A549 treated with AZD9567 at 1 μM for 4 hours (cell line): ENCODE results near the gene MBD6. TPM values are rescaled to one million over a fixed set of nuclear protein-coding genes. Genes with fewer than 3 reads are reported as not detected.

ENCODE experiments used
- total RNA-seq: library from RNA; stranded (reverse); fragments of 200-300 nt; extraction: Qiagen RNA extraction; gene quantifications from 5 replicates; pipeline ENCODE4 v1.2.3, GENCODE V29; 2022; ENCODE audit not compliant: insufficient read depth

The MBD6 gene, protein sequence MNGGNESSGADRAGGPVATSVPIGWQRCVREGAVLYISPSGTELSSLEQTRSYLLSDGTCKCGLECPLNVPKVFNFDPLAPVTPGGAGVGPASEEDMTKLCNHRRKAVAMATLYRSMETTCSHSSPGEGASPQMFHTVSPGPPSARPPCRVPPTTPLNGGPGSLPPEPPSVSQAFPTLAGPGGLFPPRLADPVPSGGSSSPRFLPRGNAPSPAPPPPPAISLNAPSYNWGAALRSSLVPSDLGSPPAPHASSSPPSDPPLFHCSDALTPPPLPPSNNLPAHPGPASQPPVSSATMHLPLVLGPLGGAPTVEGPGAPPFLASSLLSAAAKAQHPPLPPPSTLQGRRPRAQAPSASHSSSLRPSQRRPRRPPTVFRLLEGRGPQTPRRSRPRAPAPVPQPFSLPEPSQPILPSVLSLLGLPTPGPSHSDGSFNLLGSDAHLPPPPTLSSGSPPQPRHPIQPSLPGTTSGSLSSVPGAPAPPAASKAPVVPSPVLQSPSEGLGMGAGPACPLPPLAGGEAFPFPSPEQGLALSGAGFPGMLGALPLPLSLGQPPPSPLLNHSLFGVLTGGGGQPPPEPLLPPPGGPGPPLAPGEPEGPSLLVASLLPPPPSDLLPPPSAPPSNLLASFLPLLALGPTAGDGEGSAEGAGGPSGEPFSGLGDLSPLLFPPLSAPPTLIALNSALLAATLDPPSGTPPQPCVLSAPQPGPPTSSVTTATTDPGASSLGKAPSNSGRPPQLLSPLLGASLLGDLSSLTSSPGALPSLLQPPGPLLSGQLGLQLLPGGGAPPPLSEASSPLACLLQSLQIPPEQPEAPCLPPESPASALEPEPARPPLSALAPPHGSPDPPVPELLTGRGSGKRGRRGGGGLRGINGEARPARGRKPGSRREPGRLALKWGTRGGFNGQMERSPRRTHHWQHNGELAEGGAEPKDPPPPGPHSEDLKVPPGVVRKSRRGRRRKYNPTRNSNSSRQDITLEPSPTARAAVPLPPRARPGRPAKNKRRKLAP
- total RNA-seq: 7.9 to 27.8 TPM (median 25.9 TPM) in 5 replicates

DNA sequence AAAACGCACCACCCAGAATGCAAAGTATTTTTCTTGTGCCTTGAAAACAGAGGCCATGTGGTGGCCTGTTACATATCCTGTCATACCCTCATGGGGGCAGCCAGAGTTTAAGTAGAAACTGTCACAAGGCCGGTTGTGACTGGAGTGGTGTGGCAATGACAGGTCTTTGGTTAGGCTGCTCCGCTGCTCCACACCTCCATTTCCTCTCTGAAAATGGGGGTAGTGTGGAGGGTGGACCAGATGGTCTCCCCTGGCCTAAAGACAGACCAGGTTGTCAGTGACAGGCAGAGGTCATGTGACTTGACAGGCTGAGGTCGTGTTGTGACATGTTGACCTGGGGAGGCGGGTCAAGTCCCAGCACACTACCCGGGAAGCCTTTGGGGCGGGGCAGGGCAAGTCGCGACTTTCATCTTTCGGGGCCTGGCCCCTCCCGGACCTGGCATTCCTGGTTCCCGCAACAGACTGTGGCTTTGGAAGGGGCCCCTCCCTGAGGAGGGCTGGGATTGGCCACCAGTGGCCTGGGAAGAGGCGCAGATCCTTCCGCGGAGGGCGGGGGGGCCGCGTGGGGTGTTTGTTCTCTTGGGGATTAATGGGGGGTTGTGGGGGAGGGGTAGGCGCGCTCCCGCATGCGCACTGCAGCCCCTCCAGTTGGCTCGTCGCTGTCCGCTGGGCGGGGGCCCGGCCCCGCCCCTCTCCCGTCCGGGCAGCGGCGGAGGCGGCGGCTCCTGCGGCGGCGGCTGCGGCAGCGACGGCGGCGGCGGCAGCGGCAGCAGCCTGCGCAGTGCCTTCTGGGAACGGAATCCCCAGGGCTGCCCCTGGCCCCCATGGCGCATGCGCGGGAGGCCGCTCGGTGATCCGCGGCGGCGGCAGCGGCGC lies at the start of gene MBD6:
Gene MBD6 (plus strand): TSS at position 814 of the 876 bp plus-strand sequence. CDS start 1,480 bp downstream, outside the sequence.

DNA sequence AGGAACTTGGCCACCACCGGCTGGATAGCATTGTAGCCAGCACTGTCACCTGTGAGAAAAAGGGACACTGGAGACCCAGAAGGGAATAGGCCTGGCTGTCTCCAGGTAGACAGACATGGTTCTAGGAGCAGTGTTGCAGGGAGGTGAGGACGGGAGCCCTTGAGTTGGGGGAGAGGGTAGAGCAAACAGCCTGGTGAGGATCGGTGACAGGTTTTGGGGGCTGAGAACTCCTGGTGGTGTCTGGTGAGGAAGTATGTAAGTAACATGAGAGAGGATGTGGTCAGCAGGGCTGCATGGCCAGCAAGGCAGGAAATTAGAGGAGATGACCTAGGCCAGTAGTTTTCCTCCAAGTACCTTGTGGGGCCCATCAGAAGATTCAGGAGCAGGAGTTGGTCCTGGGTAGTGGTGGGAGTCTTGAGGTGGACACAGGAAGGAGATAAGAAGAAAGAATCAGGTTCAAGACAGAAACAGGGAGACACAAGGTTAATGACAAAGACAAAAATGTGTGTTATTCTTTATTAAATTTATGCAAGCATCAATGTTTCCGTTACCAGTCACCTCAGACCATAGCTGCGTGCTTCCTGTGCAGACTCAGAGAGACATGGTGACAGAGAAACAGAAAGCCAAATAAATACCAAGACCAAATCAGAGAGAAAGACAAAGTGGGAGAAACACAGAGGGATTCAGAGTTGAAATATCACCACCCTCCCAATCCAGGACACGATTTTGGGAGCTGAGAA lies 43.1 kb upstream of the MBD6 start, which contains the start of gene ARHGAP9:
Gene ARHGAP9 (minus strand): TSS at position 491 of the 740 bp plus-strand sequence. CDS start 460 bp downstream, at position 31.

DNA sequence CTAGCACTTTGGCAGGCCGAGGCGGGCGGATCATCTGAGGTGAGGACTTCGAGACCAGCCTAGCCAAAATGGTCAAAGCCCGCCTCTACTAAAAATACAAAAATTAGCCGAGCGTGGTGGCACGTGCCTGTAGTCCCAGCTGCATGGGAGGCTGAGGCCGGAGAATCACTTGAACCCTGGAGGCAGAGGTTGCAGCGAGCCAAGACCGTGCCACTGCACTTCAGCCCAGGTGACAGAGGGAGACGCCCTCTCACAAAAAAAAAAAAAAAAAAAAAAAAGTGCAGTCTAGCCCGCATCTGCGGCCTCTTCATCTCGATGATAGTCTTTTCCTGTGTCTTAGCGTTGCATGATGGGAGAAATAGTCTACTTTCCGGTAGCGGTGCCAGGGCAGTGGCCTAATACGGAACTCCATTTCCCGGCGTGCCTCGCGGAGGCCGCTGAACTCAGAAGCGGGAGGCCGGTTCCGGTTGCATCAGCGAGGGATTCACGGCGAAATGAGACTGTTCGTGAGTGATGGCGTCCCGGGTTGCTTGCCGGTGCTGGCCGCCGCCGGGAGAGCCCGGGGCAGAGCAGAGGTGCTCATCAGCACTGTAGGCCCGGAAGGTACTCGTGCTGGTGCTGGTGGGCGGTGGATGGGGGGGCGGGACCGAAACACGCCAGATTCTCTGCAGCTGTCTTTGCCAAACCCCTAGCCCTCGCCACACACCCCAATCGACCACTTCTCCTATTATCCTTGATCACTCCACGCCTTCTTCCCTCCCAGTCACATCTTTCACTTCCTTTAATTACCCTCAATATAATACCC lies 34.8 kb upstream of the MBD6 start, which contains the start of gene MARS1:
Gene MARS1 (plus strand): TSS at position 472 of the 805 bp plus-strand sequence. CDS start 23 bp downstream, at position 495.

DNA sequence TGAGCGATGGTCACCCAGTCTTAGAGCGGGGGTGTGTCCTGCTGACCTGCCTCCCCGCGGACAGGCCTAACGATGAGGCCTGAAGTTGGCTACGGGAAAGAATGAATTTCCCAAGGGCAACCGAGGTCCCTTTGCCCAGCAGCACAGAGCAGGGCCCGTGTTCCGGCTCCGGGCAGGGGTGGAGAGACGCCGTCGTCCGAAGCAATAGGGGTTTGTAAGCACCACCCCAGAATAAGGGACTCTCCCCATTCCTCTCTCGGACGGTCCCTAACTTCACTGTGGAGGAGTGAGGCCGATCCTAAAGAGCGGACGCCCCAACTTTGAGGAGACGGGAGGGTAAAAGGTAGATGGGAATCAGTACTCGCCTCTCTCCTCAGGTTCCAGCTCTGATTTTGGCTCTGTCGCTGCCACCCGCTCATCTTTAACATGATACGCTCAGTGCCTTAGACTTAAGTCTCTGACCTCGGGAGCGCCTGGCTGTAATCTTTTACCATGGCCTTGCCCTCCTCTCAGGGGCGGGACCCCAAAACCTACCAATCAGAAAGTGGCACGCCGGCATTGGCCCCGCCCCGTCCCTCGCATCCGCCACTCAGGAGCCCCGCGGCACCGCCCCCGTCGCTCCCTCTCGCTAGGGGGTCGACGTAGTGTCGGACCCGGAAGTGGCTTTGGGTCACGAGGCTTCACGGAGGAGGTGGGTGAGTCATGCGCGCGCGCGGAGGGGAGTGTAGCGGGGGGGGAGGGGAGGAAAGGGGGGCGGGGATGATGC lies 2.4 kb upstream of the MBD6 start, which contains the start of gene DDIT3:
Gene DDIT3 (minus strand): TSS at position 462 of the 766 bp plus-strand sequence. CDS start 3,108 bp downstream, outside the sequence.

DNA sequence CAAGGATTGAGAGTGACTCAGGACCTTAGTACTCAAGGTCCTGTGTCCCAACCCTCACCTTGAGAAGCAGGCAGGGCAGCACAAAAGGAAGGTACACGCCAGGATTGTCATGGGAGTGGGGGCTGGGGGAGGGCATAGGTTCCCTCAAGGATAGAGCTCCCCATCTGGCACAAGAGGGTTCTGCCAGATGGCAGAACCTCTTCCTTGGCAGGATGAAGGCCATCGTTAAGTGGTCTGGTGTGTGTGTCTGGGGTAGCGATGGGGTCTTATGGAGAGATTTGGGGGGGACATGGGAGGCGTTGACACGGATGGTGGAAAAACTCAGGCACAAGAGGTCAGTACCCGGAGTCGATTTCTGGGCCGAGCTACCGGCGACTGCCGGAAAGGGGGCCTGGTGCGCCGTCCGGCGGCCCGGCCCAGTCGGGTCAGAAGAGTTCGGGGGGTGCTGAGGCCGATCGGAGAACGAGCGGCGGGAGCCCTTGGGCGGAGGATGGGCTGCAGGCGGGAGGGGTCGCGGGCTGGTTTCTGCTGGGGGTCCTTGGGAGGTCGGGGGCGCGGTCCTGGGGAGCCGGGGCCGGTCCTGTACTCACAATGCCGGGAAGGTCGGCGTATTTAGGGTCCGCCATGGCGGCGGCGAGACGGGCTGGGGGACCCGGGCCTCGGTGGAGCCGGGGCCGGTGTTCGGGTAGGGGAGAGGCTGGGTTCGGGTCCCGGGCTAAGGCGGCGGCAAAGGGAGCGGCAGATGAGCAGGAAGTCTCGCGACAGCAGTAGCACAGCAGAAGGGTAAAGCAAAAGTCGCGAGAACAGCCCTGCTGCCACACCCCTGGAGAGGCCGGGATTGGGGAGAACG lies 24.0 kb downstream of the MBD6 start, which contains the start of gene DCTN2:
Gene DCTN2 (minus strand): TSS at position 755 of the 850 bp plus-strand sequence. CDS start 129 bp downstream, at position 626.

DNA sequence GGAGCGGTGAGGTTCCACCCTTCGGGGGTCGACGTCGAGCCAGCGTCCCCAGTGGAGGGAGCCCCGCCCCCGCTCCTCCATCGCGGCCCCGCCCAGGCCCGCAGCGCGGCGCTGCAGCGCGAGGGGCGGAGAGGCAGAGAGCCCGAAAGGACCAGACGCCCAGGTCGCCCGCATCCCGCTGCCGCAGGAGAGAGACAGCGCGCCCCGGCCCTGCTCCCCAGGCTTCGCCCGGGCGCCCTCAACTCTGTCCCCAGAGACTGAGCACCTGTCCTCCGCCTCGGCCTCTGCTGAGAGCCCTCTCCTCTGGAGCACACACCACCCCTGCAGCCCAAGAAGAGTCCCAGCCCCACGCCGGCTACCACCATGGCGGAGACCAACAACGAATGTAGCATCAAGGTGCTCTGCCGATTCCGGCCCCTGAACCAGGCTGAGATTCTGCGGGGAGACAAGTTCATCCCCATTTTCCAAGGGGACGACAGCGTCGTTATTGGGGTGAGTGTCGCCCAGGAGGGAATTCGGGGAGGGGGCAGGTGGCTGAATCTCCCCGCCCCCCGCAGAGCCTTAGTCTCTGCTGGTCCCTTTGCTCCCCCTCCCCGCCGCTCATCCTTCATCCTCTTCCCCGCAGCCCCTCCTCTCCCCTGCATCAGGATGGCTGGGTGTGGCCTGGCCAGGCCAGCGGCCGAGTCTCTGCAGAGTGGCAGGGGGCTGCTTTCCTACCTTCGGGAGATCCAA lies 27.5 kb downstream of the MBD6 start, which contains the start of gene KIF5A:
Gene KIF5A (plus strand): TSS at position 136 of the 732 bp plus-strand sequence. CDS start 228 bp downstream, at position 364.

Other genes with a start within 250 kb of the MBD6 start
- gene R3HDM2, start 91.8 kb upstream of the MBD6 start, total RNA-seq: 8.0 to 10.9 TPM (median 8.4 TPM) in 5 replicates
- gene INHBC, start 88.0 kb upstream of the MBD6 start, total RNA-seq: 0.03 to 0.06 TPM in 2 of 5 replicates, not detected in the others
- gene INHBE, start 67.5 kb upstream of the MBD6 start, total RNA-seq: 0.05 to 0.07 TPM in 2 of 5 replicates, not detected in the others
- 3.0 to 6.8 TPM (median 4.2 TPM) in 5 replicates for gene GLI1, start 63.0 kb upstream of the MBD6 start, total RNA-seq
- 0.52 to 1.1 TPM (median 0.55 TPM) in 4 of 5 replicates, not detected in the other for gene ARHGAP9, start 43.0 kb upstream of the MBD6 start, total RNA-seq
- 120 to 228 TPM (median 148 TPM) in 5 replicates for gene MARS1, start 34.8 kb upstream of the MBD6 start, total RNA-seq
- gene DDIT3, start 2.3 kb upstream of the MBD6 start, total RNA-seq: 25.3 to 34.3 TPM (median 31.4 TPM) in 5 replicates
- gene DCTN2, start 24.4 kb downstream of the MBD6 start, total RNA-seq: 113 to 139 TPM (median 118 TPM) in 5 replicates
- gene KIF5A, start 27.2 kb downstream of the MBD6 start, total RNA-seq: 0.17 to 0.32 TPM (median 0.26 TPM) in 4 of 5 replicates, not detected in the other
- 39.5 to 42.5 TPM (median 40.2 TPM) in 5 replicates for gene PIP4K2C, start 68.4 kb downstream of the MBD6 start, total RNA-seq
- 11.8 to 16.9 TPM (median 16.2 TPM) in 5 replicates for gene DTX3, start 82.0 kb downstream of the MBD6 start, total RNA-seq
- 5.0 to 22.2 TPM (median 5.9 TPM) in 5 replicates for gene ARHGEF25, start 88.6 kb downstream of the MBD6 start, total RNA-seq
- 33.1 to 44.2 TPM (median 39.2 TPM) in 5 replicates for gene B4GALNT1, start 110.4 kb downstream of the MBD6 start, total RNA-seq
- 115 to 117 TPM (median 116 TPM) in 5 replicates for gene OS9, start 171.3 kb downstream of the MBD6 start, total RNA-seq
- 0.09 to 0.16 TPM (median 0.12 TPM) in 4 of 5 replicates, not detected in the other for gene AGAP2, start 215.9 kb downstream of the MBD6 start, total RNA-seq
- 15.7 to 20.3 TPM (median 16.1 TPM) in 5 replicates for gene TSPAN31, start 222.2 kb downstream of the MBD6 start, total RNA-seq
- gene CDK4, start 229.5 kb downstream of the MBD6 start, total RNA-seq: 232 to 253 TPM (median 250 TPM) in 5 replicates
- gene MARCHF9, start 232.3 kb downstream of the MBD6 start, total RNA-seq: 4.7 to 8.0 TPM (median 7.2 TPM) in 5 replicates
- gene CYP27B1, start 244.3 kb downstream of the MBD6 start, total RNA-seq: 0.79 to 3.1 TPM (median 2.3 TPM) in 5 replicates
- gene METTL1, start 249.3 kb downstream of the MBD6 start, total RNA-seq: 59.2 to 71.4 TPM (median 60.7 TPM) in 5 replicates
- gene EEF1AKMT3, start 249.8 kb downstream of the MBD6 start, total RNA-seq: 4.1 to 5.3 TPM (median 4.6 TPM) in 5 replicates